HG03354 (cell line): ENCODE measurements around the gene TACR3.
A peak's percentile ranks its signal among the peaks of the same experiment; 100 is the strongest.
"Not testable (repeated sequence)": the region's sequence is repeated elsewhere in the genome, so short reads cannot be mapped to it uniquely, and the experiment has no call there.

Experiments used
- ATAC-seq: cut with Tn5 transposase; IDR thresholded peaks from one replicate; pipeline ENCODE4 v1.9.1; 2021; ENCODE audit warnings: mild to moderate bottlenecking; ENCODE audit not compliant: unreplicated experiment, poor library complexity, severe bottlenecking

TACR3 gene

GRCh38 chr4:103719830-103720207 lies at the start of gene TACR3:
Gene TACR3 (minus strand): TSS chr4:103719985. CDS start chr4:103719675, 310 bp downstream.
- no peak for ATAC-seq

- no peak for ATAC-seq
Measured at GRCh38 chr4:103757631-103758030, 37.8 kb upstream of the TACR3 start.

- ATAC-seq = no peak
Measured at GRCh38 chr4:103756741-103757140, 37.0 kb upstream of the TACR3 start.

GRCh38 chr4:103754844-103755243 lies 35.1 kb upstream of the TACR3 start:
- no peak for ATAC-seq

GRCh38 chr4:103753868-103754653 lies 34.3 kb upstream of the TACR3 start:
- ATAC-seq = no peak

GRCh38 chr4:103723150-103723549 lies 3.4 kb upstream of the TACR3 start:
- ATAC-seq = not testable (repeated sequence)

- ATAC-seq = no peak
Measured at GRCh38 chr4:103721251-103721650, 1.5 kb upstream of the TACR3 start.

- no peak for ATAC-seq
Measured at GRCh38 chr4:103720661-103721060, 876 bp upstream of the TACR3 start.

- ATAC-seq = no peak
Measured at GRCh38 chr4:103719105-103719829, 518 bp downstream of the TACR3 start.

GRCh38 chr4:103692615-103693014 lies 27.2 kb downstream of the TACR3 start:
- no peak for ATAC-seq

- peak; percentile 79 for ATAC-seq
Measured at GRCh38 chr4:103673983-103674382, 45.8 kb downstream of the TACR3 start.

- ATAC-seq = not testable (repeated sequence)
Measured at GRCh38 chr4:103666764-103667163, 53.0 kb downstream of the TACR3 start.

GRCh38 chr4:103664436-103665075 lies 55.2 kb downstream of the TACR3 start:
- no peak for ATAC-seq

- no peak for ATAC-seq
Measured at GRCh38 chr4:103648541-103648940, 71.2 kb downstream of the TACR3 start.

- no peak for ATAC-seq
Measured at GRCh38 chr4:103645991-103646390, 73.8 kb downstream of the TACR3 start.

GRCh38 chr4:103634236-103634635 lies 85.5 kb downstream of the TACR3 start:
- ATAC-seq = no peak

- ATAC-seq = no peak
Measured at GRCh38 chr4:103626296-103626695, 93.5 kb downstream of the TACR3 start.

- ATAC-seq = no peak
Measured at GRCh38 chr4:103591841-103592240, 127.9 kb downstream of the TACR3 start.

- ATAC-seq = no peak
Measured at GRCh38 chr4:103567591-103567990, 152.2 kb downstream of the TACR3 start.

GRCh38 chr4:103559178-103559577 lies 160.6 kb downstream of the TACR3 start:
- not testable (repeated sequence) for ATAC-seq
